Hematopoietic multipotent progenitor cell treated with erythropoietin and hydrocortisone succinate and interleukin-3 and kit ligand, for 6 days (in vitro differentiated cells): ENCODE results near the gene EEPD1.

Experiments used
- DNase-seq: peaks from one replicate; pipeline ENCODE4 v3.0.0-alpha.2; 2015

The EEPD1 gene

DNA sequence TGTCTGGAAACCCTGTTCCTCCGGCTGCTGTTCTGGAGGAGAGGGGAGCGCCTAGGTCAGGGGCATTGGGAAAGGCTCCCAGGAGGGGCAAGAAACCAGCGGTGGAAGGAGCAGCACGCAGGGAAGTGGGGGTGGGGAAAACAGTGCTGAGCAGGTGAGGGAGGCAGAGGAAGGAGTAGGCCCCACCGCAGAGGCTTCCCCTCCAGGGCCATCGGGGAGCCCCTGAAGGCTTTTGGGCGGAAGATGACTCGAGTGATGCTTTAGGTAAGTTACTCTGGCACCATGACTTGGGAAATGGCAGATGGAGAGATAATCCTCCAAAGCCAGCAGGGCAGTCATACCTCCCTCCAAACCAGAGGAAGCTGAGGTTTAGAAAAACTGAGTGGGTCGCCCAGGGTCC, 130.1 kb downstream of the EEPD1 start:
- no peak for DNase-seq

DNA sequence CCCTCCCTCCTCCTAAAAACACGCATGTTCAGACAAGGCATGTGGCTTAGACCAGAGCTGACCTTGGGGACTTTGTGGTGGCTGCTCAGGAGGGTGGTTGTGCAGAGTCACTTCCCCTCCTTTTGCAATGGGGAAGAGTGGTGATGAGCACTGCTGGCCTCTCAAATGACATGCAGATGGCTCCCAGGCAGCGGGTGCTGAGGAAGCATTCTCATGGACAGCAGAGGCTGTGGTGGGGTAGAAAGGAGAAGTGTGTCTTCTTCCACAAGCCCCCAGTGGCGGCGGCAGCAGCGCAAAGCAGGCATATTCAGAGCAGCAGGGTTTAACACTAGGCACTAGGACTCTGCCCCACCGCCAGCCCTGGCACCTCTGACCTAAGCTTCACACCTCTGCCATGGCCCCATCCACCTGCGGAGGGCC, 130.7 kb downstream of the EEPD1 start:
- peak; percentile 84 for DNase-seq

DNA sequence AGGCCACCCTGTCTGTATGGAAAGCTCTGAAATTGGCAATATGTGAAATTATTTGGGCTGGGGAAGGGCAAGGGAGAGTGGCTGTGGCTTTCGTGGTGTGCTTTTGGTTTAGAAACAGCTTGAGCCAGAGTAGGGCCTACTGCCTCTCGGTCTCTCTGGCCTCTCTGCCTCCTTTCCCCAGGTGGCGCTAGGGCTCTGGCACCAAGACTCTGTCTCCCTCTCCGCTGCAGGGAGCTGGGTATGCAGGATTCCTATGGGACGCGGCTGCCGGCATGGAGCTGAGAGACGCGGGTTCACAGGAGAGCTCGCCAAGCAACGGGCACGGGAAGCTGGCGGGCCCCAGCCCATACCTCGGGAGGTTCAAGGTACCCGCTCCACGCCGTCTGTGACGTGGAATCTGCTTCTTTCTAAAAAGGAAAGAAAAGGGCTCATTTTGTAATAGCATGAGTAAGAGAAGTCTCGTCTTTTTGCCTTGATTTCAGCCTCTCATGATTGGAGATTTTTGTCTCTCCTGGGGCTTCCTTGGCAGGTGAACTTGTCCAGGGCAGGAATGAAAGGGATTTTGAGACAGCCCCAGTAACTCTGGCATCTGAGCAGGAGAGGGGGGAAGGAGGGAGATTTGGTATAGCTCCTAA, 131.5 kb downstream of the EEPD1 start:
- DNase-seq, result peak; percentile 37

DNA sequence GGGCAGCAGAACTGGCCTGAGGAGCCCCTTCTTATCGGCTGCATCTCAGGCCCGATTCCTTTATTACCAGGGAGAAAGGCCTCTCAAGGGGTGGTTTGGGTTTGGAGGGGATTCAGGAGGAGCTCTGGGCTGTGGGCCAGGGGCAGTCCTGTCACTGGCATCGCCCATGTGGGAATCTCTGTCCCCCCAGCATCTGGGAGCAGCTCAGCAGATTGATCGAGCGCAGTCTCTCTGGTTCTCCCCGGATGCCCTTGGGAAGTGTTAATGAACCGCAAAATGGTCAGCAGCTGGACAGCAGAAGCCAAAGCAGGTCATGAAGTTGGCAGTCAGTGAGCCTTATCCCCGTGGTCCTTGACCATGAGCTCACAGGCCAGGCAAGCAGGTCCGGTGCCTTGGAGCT, 132.2 kb downstream of the EEPD1 start:
- DNase-seq, result no peak

DNA sequence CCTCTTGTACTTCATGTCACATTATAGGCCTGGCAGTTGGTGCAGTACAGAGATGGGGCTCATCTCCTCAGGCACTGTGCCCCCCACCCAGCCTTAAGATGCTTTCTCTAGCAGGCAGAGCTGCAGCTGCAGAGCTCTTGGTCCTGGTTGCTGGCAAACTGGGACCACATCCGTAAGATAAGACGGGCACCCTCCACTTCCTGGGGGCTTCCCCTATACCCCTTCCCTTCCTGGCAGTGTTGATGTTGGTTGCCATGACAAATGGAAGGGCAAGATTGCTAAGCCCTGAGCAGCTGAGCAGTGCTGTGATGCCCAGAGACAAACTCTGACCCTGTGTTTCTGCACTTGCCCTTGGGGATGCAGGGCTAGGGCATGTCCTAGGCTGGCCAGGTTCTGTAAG, 133.2 kb downstream of the EEPD1 start:
- no peak for DNase-seq

DNA sequence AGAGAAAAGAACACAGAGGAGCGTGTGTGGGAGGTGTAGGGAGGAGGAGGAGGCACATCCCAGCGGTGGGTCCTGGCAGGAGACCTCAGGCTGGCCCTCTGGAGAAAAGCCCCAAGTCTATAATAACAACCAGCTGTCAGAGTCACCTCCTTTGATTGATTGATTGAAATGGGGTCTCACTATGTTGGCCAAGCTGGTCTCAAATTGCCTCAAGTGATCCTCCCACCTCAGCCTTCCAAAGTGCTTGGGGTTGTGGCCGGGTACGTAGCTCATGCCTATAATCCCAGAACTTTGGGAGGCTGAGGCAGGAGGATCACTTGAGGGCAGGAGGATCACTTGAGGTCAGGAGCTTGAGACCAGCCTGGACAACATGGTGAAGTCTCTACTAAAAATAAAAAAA, 133.6 kb downstream of the EEPD1 start:
- DNase-seq, result no peak

DNA sequence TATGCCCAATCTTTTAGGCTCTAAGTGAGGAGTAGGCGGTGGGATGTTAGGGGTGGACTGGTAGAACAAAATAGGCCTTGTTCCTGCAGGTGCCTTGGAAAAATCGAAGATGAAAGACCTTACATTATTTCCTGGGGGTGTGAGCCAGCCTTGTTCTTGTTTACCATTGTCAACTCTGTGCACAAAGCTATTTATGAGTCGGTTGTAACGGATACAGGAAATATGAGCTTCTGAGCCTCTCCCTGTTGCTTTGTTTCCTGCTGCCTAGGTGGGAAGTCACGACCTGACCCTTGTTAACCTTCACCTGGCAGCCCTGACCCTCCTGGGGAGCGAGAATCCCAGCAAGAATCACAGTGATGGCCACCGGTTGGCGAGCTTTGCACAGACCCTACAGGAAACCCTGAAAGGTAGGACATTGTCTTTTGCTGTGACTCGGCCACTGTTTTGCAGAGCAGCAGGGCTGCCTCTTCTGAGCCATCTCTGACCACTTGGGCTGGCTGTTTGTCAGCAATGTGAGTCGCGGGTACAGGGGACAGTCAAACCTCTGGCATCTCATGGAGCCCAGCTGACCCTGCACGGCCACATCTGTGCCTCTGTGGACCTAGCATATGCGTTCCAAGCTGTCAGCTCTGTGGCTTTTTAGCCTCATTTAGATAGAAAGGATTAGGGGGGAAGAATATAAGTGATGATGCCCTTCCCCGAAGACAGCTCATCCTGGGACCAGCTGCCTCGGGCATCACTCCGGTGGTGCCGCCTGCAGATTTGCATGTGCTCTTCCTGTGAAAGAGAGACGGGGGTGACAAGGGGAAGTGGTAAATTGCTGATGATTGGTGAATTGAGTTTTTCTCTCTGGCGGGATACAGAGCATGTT, 134.6 kb downstream of the EEPD1 start:
- no peak for DNase-seq

DNA sequence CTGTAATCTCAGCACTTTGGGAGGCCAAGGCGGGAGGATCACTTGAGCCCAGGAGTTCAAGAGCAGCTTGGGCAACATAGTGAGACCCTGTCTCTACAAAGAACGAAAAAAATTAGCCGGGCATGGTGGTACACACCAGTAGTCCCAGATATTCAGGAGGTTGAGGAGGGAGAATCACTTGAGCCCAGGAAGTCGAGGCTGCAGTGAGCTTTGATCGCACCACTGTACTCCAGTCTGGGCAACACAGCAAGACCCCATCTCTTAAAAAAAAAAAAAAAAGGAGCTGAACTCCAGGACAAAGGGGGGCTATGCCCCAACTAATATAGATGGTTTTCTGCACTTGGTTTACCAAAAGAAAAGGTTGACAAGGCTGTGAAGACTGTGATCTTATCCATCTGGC, 135.4 kb downstream of the EEPD1 start:
- DNase-seq, result no peak

DNA sequence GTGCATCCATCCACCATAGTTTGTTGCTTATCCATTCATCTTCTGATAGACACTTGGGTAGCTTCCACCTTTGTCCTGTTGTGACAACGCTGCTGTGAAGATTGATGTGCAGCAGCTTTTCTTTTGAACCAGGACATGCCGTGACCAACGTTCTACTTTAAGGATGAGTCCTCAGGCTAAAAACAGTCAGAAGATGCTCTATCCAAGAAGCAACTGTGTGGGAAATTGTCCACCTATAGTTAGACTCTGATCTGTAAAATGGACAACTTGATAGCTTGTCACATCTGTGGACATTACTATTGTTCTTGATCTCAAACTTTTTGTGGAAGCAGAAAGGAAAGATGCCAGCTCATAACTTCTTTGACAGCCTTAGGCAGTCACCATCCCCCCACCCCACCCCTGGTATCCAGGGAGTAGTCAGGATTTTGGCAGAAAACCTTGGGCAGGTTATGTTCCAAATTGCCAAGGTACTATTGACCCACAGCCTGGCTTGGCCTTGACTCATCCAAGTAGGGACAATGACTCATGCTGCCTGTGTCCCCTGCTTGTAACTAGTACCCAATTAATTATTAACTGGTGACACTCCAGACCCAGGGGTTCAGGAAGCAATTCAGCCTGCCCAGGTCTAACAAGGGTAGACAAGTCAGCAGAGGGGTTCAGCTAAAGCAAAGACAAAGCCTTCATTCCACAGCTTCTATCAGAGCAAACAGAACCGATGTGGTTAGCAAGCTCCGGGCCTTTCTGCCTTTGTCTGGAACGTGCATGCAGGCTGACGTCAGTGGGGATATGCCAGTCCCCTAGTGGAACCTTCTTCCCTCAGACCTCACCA, 137.0 kb downstream of the EEPD1 start:
- DNase-seq, result no peak

DNA sequence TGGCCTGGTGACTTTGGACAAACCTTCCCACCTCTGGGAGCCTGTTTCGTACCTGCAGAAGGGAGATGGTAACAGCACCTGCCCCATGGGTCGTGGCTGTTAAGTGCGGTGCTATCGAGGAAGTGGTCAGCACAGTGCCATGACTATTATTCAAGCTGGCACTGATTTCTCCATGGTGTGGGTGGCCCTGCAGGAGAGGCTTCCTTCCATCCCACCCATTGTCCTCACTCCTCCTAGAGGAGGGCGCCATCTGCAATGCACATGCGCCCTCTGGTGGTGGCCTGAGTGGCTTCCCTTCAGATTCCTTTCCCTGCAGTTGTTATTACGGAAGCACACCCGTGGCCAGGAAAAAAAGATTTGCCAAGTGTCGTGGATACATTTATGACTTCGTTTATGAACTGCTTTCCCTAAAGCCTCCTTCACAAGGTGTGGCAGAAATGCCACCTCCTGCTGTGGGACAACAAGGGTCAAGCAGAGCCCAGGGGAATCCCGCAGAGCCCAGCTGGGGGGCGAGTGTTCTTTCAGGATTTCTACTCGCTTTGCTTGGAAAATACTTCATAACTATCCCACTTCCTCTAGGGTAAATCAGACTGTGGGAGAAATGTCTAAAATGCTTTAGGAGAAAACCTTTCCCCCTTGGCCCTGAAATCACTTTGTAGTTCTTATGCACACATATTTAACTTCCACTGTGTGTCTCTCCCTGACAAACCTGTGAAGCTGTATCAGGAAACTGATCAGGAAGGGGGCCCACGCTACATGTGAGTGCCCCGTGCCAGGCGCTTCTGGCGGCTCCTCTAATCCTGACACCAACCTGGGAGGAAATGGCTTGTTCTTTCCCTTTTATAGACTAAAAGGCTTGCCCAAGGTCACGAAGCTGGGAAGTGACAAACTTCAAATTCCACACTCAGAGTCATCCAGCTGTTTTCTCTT, 138.6 kb downstream of the EEPD1 start:
- peak; percentile 92 for DNase-seq

DNA sequence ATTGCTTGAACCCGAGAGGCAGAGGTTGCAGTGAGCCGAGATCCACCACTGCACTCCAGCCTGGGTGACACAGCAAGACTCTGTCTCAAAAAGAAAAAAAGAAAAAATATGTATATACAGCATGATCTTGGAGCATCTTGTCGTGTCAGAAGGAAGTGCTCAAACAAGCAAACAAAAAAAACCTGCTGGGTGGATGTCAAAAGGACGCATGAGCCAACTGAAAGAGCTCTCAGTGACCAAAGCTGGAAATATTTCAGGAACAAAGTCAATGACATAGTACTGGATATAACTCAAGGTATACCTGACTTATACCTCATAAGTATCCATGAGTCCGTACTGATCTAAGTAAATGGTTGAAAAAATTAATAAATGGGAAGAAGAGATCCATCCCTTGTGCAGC, 142.0 kb downstream of the EEPD1 start:
- DNase-seq, result no peak

DNA sequence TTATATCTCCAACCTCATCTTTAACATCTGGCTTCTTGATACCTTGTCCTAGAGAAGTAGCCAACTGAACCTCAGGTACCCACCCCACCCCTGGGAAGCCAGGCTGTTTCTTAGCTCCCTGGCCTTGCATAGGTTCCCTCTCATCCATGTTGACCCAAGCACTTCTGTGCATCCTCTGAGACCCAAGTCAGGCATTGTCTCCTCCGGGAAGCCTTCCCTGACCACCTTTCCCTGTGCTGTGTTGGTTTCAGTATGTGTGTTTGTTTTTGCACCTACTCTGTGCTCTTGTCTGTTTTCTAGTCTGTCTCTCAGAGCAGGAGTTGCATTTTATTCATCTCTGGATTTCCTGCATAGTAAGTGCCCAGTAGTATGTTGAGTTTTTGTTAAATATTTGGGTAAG, 143.2 kb downstream of the EEPD1 start:
- no peak for DNase-seq

DNA sequence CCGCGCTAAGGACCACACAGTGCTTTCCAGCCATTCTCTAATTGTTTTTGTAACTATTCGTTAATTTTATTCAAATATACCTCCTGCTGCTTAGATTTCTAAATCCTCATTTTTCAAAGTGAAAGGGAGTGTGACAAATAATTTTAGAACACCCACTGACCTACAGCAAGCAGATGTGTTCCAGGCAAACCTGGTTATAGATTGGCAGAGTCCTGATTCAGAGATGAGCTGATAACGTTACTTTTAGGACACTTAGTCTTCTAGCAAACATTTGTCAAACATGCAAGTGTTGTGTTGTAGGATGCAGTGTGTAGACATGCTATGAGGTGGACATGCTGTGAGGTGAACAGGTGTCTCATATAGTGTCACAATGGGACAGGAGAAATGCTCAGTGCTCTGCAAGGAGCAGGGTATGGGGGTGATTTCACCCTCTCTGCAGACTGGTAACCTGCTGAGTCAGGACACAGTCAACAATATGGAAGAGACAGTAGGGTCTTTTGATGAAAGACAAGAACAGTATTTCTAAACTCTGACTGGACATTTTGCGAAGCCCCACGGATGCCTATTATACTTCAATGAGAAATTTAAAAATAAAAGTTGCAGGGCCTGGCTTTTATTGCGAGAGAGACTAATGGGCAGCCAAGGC, 144.4 kb downstream of the EEPD1 start:
- no peak for DNase-seq

DNA sequence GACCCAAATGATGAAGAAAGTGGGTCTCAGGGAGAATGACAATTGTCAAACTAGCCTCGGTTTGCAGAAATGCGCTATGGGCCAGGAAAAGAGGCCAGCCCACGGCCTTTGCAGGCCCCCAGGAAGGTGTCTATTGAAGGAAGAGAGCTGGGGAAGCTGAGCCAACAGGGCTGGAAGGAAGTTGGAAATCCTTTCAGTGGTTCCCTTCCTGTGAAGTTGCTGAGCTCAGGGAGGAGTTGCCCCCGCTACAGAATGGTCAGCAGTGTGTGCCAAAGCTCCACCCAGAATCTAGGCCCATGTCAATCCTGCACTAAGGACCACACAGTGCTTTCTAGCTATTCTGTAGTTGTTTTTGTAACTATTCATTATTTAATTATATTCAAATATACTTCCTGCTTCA, 145.1 kb downstream of the EEPD1 start:
- DNase-seq, result no peak

DNA sequence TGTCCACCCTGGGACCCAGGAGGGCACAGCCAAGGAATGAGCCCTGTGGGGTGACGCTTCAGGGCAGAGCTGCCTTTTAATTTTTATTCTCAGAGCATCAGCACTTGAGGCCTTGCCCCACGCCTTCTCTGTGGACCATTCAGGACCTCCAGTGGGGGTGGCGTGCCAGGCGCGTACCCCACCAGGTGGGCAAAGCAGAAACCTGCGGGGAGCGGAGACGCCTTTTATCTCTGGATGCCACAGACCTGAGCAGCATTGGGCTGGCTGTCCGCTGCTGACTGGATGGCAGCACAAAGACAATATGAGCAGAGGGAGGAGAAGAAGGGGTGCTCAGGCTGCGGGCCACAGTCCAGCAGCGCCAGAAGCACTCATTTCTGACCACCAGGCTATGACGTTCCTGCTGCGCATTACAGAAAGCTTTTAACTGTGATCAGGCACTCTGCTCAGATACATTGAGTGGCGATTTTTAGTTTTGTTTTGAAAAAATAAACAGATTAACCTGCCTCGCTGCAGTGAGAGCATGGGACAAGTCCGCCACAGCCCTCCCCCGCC, 146.2 kb downstream of the EEPD1 start:
- DNase-seq, result no peak

DNA sequence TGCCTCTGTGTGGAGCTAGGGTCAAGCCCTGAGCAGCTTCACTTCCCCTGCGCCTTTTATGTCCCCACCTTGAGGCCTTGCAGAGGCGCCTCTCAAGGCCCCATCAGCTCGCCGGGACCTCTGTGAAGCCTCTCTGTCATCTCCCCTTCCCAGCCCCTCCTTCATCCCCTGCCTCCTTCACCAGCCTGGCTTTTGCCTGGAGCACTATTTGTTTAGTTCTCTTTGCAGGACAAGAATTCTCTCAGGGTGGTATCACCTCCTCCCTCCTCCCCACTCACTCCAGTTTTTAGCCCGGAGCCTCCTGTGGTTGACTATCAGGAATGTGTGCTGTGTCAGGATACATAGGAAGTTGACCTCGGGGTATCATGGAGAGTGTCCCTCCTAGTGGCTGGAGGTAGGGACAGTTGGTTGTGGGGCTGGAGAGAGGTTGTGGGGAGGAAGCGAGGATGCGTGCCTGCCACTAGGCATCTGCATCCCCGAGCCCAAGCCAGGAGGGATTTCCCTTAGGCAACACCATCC, 146.8 kb downstream of the EEPD1 start:
- no peak for DNase-seq

DNA sequence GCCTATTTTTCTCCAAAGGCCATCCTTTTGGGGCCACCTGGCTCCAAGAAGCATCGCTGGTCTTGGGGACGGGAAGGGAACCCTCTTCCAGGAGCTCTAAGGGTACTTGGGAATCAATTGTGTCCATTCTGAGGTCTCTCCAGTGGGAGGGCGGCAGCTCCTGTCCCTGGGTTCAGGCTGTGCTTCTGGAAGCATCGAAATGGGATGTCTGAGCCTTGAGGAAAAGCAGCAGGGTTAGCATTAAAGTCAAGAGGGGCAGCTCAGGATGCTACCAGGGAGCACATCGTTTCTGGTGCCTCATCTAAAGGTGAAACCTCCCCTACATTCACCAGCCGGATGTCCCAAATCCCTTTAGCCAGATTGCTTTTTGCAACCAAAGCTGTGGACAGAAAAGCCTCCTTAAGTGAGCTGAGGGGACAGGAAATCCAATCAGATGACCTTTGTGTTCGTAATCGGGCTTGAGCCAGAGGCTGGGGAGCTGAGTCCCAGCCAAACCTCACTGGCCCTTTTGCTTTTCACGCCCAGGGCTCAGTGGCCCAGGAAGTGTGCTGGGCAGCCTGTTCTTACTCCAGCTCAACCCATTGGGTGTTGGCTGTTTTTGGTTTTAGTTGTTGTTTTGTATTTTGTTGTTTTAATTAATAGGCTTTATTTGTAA, 147.8 kb downstream of the EEPD1 start:
- no peak for DNase-seq

DNA sequence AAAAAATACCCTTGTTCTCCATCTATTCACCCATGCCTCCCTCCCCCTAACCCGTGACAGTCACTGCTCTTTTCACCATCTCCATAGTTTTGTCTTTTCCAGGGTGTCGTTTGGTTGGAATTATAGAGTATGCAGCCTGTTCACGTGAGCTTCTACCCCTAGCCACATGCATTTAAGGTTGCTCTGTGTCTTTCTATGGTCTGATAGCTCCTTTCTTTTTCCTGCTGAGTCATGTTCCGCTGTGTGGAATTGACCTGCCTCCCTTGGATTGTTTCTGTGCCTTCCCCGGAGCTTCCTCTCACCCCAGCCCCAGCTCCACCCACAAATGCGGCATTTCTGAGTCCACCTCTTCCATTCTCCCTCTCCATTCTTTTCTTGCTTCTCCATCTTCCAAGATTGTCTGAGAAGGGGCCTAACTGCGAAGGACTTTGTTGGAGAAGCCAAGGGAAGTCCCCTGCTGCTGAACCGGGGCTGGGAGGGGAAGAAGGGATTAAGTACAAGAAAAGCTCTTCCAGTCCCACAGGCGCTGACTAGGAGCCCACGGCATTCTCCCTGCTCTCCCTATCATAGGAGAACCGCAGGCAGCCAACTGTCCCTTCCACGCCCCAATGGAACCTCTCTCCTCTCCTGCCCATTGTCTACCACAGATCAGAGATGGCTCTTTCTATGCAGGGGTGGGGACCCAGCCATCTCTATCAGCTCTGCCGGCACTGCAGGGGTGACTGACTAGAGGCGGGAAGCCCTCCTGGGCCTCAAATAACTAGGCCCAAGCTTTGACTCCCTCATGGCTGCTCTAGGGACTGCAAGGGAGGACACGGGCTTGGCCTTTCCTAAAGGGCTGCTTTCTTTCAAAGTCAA, 149.1 kb downstream of the EEPD1 start:
- DNase-seq, result no peak

DNA sequence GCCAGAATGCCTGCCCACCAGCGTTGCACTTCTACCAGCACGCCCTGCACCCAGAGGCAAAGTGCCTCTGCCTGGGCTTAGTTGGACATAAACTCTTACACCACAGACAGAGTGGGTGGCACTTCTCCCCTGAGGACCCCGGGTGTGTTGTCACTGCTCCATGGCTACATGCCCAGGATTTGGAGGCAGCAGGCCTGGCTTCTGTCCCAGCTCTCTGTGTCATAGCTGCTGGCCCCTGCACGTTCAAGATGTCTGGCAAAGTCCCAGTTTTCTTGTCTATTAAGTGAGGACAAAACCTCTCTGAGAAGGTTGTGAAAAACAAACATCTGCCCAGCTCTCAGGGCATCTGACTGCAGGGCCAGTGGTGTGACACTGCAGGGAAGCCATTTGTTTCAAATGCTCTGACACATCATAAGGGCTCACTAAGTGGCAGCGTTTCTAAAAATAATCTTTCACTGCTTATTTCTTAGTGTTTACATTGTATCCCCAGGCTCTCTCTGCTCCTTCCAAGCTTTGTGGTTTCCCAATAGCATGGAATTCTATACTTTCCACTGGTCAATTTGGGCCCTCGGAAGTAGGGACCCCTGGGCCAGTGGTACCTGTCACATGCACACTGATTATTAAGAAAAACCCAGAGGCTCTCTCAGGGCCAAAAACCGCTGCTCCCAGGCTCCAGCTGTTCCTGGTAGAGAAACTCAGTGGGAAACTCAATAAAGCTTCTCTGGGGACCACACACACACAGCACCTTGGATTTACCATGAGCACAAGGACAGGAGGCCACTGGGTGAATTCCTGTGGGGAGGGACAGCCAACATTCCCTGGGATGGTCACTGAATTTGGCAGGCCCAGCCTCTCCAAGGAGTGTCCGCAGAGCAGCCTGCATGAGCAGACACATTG, 150.4 kb downstream of the EEPD1 start:
- peak; percentile 90 for DNase-seq
